Measurements from ENCODE around the gene POPDC2. TPM values are rescaled to one million over a fixed set of nuclear protein-coding genes. Genes with fewer than 3 reads are reported as not detected.

POPDC2 gene
- total RNA-seq (16.1 TPM), polyA plus RNA-seq (ENCODE audit: insufficient read depth in 1 of 8, insufficient read length in 8 of 8, low replicate concordance in 1 of 8) (10 to 100 TPM in 7 of 8 donors, 1 to 10 TPM in 1; 8.6 to 30.2 (median 13.4) TPM)
- long read RNA-seq, donor 1, partial matches to known transcripts = 0 of 2 reads
- long read RNA-seq, donor 1, other reads (novel, unspliced or antisense) = 0 of 2 reads
- long read RNA-seq, donor 2 = 0 reads
- long read RNA-seq, donor 3, transcript POPDC2-208 (4 exons, 1,837 nt) = major isoform, 5 of 7 reads
- long read RNA-seq, donor 3, partial matches to known transcripts = 0 of 7 reads
- long read RNA-seq, donor 3, other reads (novel, unspliced or antisense) = 0 of 7 reads
- long read RNA-seq, donor 4 = 0 reads
- long read RNA-seq, donor 5, partial matches to known transcripts = 0 of 2 reads
- long read RNA-seq, donor 5, other reads (novel, unspliced or antisense) = 0 of 2 reads
- long read RNA-seq, donor 6, partial matches to known transcripts = 0 of 3 reads
- long read RNA-seq, donor 6, other reads (novel, unspliced or antisense) = 0 of 3 reads
- long read RNA-seq, donor 7, transcript POPDC2-208 (4 exons, 1,837 nt) = major isoform, 5 of 9 reads
- long read RNA-seq, donor 7, partial matches to known transcripts = 0 of 9 reads
- long read RNA-seq, donor 7, other reads (novel, unspliced or antisense) = 0 of 9 reads
- long read RNA-seq, donor 8 = 0 reads
- long read RNA-seq, donor 9 = 0 reads
- long read RNA-seq, donor 10, partial matches to known transcripts = 0 of 3 reads
- long read RNA-seq, donor 10, other reads (novel, unspliced or antisense) = 0 of 3 reads
- long read RNA-seq, donor 11, partial matches to known transcripts = 0 of 6 reads
- long read RNA-seq, donor 11, other reads (novel, unspliced or antisense) = 0 of 6 reads

GRCh38 chr3:119660474-119661440 is at the start of gene POPDC2:
Gene POPDC2, minus strand, starts transcription at chr3:119660589. Its CDS starts 166 bp downstream, at chr3:119660423.
- Histone ChIP-seq H3K36me3 (ENCODE audit: control insufficient read depth, insufficient read depth, low read length) (peaks cover 8% of the 10 kb centered on the region), H3K9me3 (replicated peaks; ENCODE audit: control insufficient read depth, low read depth, low read length) (no peaks in the 10 kb centered on the region), H3K4me1 (ENCODE audit: control insufficient read depth, insufficient read depth, low read length) (peaks cover 32% of the 10 kb centered on the region), H3K27ac (ENCODE audit: low read length) (peak within 1 kb of the TSS; percentile 44), H3K27me3 (ENCODE audit: control insufficient read depth, insufficient read depth, low read length) (no peaks in the 10 kb centered on the region), H3K4me3 (ENCODE audit: low read length) (peak within 1 kb of the TSS; percentile 36)
- 32% methylated on average over 3 of the region's 9 CpGs for WGBS (ENCODE audit: insufficient coverage)
- DNase-seq = peak; percentile 64

- Histone ChIP-seq H3K4me1 (ENCODE audit: control insufficient read depth, insufficient read depth, low read length) (peaks cover 8% of the 10 kb centered on the region), H3K27ac (ENCODE audit: low read length) (no peak overlapping the region), H3K36me3 (ENCODE audit: control insufficient read depth, insufficient read depth, low read length) (no peaks in the 10 kb centered on the region), H3K9me3 (replicated peaks; ENCODE audit: control insufficient read depth, low read depth, low read length) (no peaks in the 10 kb centered on the region), H3K27me3 (ENCODE audit: control insufficient read depth, insufficient read depth, low read length) (peaks cover 10% of the 10 kb centered on the region), H3K4me3 (ENCODE audit: low read length) (no peak overlapping the region)
- DNase-seq = no peak
- no CpG with 5 or more reads among the region's 8 CpGs for WGBS (ENCODE audit: insufficient coverage)
Measured at GRCh38 chr3:119703820-119704531, 43.6 kb upstream of the POPDC2 start.

GRCh38 chr3:119702530-119703527 is 42.4 kb upstream of the POPDC2 start, which contains the start of gene CFAP91:
Gene CFAP91, plus strand, starts transcription at chr3:119703022. Its CDS starts 77 bp downstream, at chr3:119703099.
- Histone ChIP-seq H3K27me3 (ENCODE audit: control insufficient read depth, insufficient read depth, low read length) (peaks cover 10% of the 10 kb centered on the region), H3K4me3 (ENCODE audit: low read length) (peak within 1 kb of the TSS; percentile 48), H3K36me3 (ENCODE audit: control insufficient read depth, insufficient read depth, low read length) (no peaks in the 10 kb centered on the region), H3K9me3 (replicated peaks; ENCODE audit: control insufficient read depth, low read depth, low read length) (no peaks in the 10 kb centered on the region), H3K4me1 (ENCODE audit: control insufficient read depth, insufficient read depth, low read length) (peaks cover 8% of the 10 kb centered on the region), H3K27ac (ENCODE audit: low read length) (no peak within 1 kb of the TSS)
- peak; percentile 95 for DNase-seq
- WGBS (ENCODE audit: insufficient coverage) = under 1% methylated on average over 55 of the region's 59 CpGs

- whole genome bisulfite sequencing (ENCODE audit: insufficient coverage) = 90% methylated on average over 12 of the region's 22 CpGs
- no peak overlapping the region for H3K4me3 ChIP-seq (ENCODE audit: low read length)
- no peak overlapping the region for H3K27ac ChIP-seq (ENCODE audit: low read length)
- peaks cover 10% of the 10 kb centered on the region for H3K27me3 ChIP-seq (ENCODE audit: control insufficient read depth, insufficient read depth, low read length)
- H3K9me3 ChIP-seq (replicated peaks; ENCODE audit: control insufficient read depth, low read depth, low read length) = no peaks in the 10 kb centered on the region
- H3K36me3 ChIP-seq (ENCODE audit: control insufficient read depth, insufficient read depth, low read length) = no peaks in the 10 kb centered on the region
- DNase-seq = no peak
- peaks cover 8% of the 10 kb centered on the region for H3K4me1 ChIP-seq (ENCODE audit: control insufficient read depth, insufficient read depth, low read length)
Measured at GRCh38 chr3:119700920-119701734, 40.7 kb upstream of the POPDC2 start.

- peak; percentile 49 for DNase-seq
- no peak overlapping the region for H3K4me3 ChIP-seq (ENCODE audit: low read length)
- no peaks in the 10 kb centered on the region for H3K9me3 ChIP-seq (replicated peaks; ENCODE audit: control insufficient read depth, low read depth, low read length)
- no peaks in the 10 kb centered on the region for H3K36me3 ChIP-seq (ENCODE audit: control insufficient read depth, insufficient read depth, low read length)
- H3K4me1 ChIP-seq (ENCODE audit: control insufficient read depth, insufficient read depth, low read length) = peaks cover 8% of the 10 kb centered on the region
- peaks cover 10% of the 10 kb centered on the region for H3K27me3 ChIP-seq (ENCODE audit: control insufficient read depth, insufficient read depth, low read length)
- WGBS (ENCODE audit: insufficient coverage) = 29% methylated on average over 1 of the region's 4 CpGs
- no peak overlapping the region for H3K27ac ChIP-seq (ENCODE audit: low read length)
Measured at GRCh38 chr3:119700269-119700919, 40.0 kb upstream of the POPDC2 start.

- no peak overlapping the region for H3K27ac ChIP-seq (ENCODE audit: low read length)
- no peaks in the 10 kb centered on the region for H3K9me3 ChIP-seq (replicated peaks; ENCODE audit: control insufficient read depth, low read depth, low read length)
- no peak for DNase-seq
- peaks cover under 1% of the 10 kb centered on the region for H3K27me3 ChIP-seq (ENCODE audit: control insufficient read depth, insufficient read depth, low read length)
- no peak overlapping the region for H3K4me3 ChIP-seq (ENCODE audit: low read length)
- H3K36me3 ChIP-seq (ENCODE audit: control insufficient read depth, insufficient read depth, low read length) = no peaks in the 10 kb centered on the region
- 78% methylated on average over 4 of the region's 5 CpGs for WGBS (ENCODE audit: insufficient coverage)
- H3K4me1 ChIP-seq (ENCODE audit: control insufficient read depth, insufficient read depth, low read length) = peaks cover under 1% of the 10 kb centered on the region
Measured at GRCh38 chr3:119697394-119697793, 37.0 kb upstream of the POPDC2 start.

- Histone ChIP-seq H3K27me3 (ENCODE audit: control insufficient read depth, insufficient read depth, low read length) (no peaks in the 10 kb centered on the region), H3K9me3 (replicated peaks; ENCODE audit: control insufficient read depth, low read depth, low read length) (no peaks in the 10 kb centered on the region), H3K4me3 (ENCODE audit: low read length) (no peak overlapping the region), H3K27ac (ENCODE audit: low read length) (no peak overlapping the region), H3K36me3 (ENCODE audit: control insufficient read depth, insufficient read depth, low read length) (no peaks in the 10 kb centered on the region), H3K4me1 (ENCODE audit: control insufficient read depth, insufficient read depth, low read length) (no peaks in the 10 kb centered on the region)
- DNase-seq = no peak
- WGBS (ENCODE audit: insufficient coverage) = 100% methylated on average over 1 of the region's 2 CpGs
Measured at GRCh38 chr3:119695480-119695879, 35.1 kb upstream of the POPDC2 start.

All from muscle of leg (tissue), 16 donors.